GM12875 (cell line): ENCODE data around the gene FARSA.

ENCODE experiments used
- H3K4me3 ChIP-seq: one replicate; pipeline ENCODE4 v1.5.1; 2011; ENCODE audit warnings: low read depth, low read length, control low read depth
- TF ChIP-seq, protein P1 (sequence below): IDR thresholded peaks from 2 replicates; pipeline ENCODE4 v1.5.1; 2011; ENCODE audit warnings: low read depth, mild to moderate bottlenecking, control low read depth, inconsistent platforms, low read length, moderate library complexity, borderline replicate concordance; ENCODE audit not compliant: insufficient read depth

The FARSA gene

DNA sequence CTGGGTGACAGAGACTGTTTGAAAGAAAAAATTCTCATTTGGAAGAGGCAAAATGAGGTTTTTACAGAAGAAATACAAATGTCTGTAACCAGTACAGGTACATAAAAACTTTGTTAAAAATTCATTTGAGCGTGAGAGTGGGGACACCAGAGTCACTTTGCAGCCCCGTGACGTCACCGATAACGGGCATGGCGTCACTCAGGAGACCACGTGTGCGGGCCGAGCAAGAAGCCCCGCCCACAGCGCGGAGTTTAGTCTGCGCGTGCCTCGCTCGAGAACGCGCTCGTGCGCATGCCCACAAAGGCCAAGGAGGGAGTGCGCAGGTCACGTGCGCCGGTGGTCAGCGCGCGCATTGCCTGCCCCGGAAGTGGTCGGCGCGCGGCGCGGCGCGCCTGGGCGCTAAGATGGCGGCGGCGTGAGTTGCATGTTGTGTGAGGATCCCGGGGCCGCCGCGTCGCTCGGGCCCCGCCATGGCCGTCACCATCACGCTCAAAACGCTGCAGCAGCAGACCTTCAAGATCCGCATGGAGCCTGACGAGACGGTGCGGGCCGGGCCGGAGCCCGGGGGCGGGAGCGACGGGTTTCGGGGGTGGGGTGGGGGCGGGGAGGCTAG lies 12.1 kb upstream of the FARSA start, which contains the start of gene RAD23A:
RAD23A (plus strand) TSS at position 384 of the 613 bp plus-strand sequence; CDS start at position 471, 87 bp downstream.
- peak within 1 kb of the TSS; percentile 49 for H3K4me3 ChIP-seq
- TF ChIP-seq, protein P1, sequence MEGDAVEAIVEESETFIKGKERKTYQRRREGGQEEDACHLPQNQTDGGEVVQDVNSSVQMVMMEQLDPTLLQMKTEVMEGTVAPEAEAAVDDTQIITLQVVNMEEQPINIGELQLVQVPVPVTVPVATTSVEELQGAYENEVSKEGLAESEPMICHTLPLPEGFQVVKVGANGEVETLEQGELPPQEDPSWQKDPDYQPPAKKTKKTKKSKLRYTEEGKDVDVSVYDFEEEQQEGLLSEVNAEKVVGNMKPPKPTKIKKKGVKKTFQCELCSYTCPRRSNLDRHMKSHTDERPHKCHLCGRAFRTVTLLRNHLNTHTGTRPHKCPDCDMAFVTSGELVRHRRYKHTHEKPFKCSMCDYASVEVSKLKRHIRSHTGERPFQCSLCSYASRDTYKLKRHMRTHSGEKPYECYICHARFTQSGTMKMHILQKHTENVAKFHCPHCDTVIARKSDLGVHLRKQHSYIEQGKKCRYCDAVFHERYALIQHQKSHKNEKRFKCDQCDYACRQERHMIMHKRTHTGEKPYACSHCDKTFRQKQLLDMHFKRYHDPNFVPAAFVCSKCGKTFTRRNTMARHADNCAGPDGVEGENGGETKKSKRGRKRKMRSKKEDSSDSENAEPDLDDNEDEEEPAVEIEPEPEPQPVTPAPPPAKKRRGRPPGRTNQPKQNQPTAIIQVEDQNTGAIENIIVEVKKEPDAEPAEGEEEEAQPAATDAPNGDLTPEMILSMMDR = no peak

DNA sequence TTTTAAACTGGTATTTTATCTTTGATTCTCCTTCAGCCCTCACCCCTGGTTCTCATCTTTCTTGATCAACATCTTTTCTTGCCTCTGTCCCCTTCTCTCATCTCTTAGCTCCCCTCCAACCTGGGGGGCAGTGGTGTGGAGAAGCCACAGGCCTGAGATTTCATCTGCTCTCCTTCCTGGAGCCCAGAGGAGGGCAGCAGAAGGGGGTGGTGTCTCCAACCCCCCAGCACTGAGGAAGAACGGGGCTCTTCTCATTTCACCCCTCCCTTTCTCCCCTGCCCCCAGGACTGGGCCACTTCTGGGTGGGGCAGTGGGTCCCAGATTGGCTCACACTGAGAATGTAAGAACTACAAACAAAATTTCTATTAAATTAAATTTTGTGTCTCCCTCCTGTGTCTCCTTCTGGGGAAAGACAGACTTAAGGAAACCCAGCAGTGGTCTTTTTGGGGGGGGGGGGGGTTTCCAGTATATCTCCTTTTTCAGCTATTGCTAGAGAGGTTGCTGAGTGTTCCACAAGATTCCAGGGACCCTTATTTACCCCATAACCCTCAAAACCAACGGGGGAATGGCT lies 10.7 kb upstream of the FARSA start:
- TF ChIP-seq, protein P1 = no peak

DNA sequence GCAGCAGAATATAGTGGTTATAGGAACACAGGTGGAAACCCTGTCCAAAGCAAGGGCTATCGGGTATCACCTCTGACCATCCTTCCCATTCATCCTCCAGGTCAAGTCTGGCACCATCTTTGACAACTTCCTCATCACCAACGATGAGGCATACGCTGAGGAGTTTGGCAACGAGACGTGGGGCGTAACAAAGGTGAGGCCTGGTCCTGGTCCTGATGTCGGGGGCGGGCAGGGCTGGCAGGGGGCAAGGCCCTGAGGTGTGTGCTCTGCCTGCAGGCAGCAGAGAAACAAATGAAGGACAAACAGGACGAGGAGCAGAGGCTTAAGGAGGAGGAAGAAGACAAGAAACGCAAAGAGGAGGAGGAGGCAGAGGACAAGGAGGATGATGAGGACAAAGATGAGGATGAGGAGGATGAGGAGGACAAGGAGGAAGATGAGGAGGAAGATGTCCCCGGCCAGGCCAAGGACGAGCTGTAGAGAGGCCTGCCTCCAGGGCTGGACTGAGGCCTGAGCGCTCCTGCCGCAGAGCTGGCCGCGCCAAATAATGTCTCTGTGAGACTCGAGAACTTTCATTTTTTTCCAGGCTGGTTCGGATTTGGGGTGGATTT lies 10.0 kb upstream of the FARSA start:
- TF ChIP-seq, protein P1 = no peak
- H3K4me3 ChIP-seq = no peak overlapping the region

More for the DNA sequence above, 10.7 kb upstream of the FARSA start:
- no peak overlapping the region for H3K4me3 ChIP-seq

DNA sequence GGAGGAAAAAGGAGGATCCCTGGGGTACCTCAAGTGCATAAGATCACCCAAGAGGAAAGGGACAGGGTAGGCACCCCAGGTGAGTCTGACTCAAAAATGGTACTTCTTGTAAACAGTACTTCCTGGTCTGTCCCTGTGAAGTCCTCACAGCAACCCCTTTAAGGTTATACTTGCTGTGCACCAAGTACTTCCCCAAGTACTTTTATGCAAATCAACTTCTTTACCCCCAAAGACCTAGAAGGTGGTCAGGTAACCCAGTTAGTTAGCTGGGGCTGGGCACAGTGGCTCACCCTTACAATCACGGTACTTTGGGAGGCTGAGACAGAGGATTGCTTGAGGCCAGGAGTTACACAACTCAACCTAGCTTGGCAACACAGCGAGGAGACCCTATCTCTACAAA lies 7.4 kb upstream of the FARSA start:
- TF ChIP-seq, protein P1 = no peak
- H3K4me3 ChIP-seq = peak overlapping the region; percentile 97

DNA sequence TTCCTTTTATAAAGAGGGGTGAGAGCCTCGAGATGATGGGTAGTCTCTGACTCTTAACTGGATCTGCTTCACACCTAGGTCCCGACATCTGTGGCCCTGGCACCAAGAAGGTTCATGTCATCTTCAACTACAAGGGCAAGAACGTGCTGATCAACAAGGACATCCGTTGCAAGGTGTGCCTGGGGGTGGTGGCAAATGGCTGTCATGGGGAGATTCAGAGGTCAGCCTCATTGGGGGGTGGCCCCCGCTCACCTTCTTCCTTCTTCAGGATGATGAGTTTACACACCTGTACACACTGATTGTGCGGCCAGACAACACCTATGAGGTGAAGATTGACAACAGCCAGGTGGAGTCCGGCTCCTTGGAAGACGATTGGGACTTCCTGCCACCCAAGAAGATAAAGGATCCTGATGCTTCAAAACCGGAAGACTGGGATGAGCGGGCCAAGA lies 6.5 kb upstream of the FARSA start:
- H3K4me3 ChIP-seq = peak overlapping the region; percentile 97
- TF ChIP-seq, protein P1 = no peak

DNA sequence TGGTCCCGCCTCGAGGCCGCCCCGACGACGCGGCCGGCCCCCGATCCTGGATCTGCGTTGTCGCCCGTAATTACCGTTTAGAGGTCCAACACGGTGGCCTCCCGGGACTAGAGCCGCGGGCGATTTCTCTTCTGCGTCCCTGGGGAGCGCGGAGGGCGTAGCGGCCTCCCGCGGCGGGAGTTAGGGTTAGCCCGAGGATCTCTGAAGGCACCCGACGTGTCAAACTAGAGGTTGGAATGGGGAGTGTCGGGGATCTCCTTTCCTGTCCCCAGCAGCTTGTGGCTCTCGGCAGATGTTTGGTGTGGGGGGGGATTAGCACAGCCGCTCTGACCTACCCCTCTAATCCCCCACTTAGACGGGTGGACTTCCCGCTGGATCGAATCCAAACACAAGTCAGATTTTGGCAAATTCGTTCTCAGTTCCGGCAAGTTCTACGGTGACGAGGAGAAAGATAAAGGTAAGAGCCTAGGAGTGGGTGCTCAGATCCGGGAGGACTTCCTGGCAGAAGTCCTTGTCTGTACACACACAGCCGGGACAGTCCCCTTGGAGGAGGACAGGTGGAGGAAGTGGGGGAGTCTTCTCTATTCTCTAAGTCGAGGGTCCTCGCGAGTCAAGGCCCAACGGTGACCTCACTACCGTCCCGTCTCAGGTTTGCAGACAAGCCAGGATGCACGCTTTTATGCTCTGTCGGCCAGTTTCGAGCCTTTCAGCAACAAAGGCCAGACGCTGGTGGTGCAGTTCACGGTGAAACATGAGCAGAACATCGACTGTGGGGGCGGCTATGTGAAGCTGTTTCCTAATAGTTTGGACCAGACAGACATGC lies 5.5 kb upstream of the FARSA start:
- peak overlapping the region; percentile 97 for H3K4me3 ChIP-seq
- TF ChIP-seq, protein P1 = 0 out of 2 replicates have a peak, but pooled peaks have one; percentile 14
